MG63 (cell line): ENCODE results near the gene BCLAF3. TPM values are rescaled to one million over a fixed set of nuclear protein-coding genes. Genes with fewer than 3 reads are reported as not detected.

Source experiments
- DNase-seq: peaks from one replicate; pipeline ENCODE4 v3.0.0-alpha.2; 2020
- H3K27me3 ChIP-seq: fragments of 250-450 bp; sonication (Bioruptor Pico); 2 replicates; pipeline ENCODE4 v1.5.1; 2020; ENCODE audit warnings: mild to moderate bottlenecking, moderate library complexity
- H3K36me3 ChIP-seq: fragments of 250-450 bp; sonication (Bioruptor Pico); 2 replicates; pipeline ENCODE4 v1.5.1; 2020; ENCODE audit warnings: mild to moderate bottlenecking, moderate library complexity
- H3K4me3 ChIP-seq: fragments of 250-450 bp; sonication (Bioruptor Pico); 2 replicates; pipeline ENCODE4 v1.5.1; 2020; ENCODE audit warnings: mild to moderate bottlenecking, moderate library complexity
- H3K9me3 ChIP-seq: fragments of 250-450 bp; sonication (Bioruptor Pico); 2 replicates; pipeline ENCODE4 v1.5.1; 2020; ENCODE audit warnings: mild to moderate bottlenecking, moderate library complexity
- total RNA-seq: library from RNA; depleted of rRNA; stranded (reverse); fragments of >200 nt; shearing (Covaris generic); gene quantifications from 2 replicates; pipeline ENCODE4 v1.2.3, GENCODE V29; 2014; ENCODE audit warnings: low replicate concordance

BCLAF3 gene
- total RNA-seq, 1 experiment from 2014 or later = 2.7 TPM

DNA sequence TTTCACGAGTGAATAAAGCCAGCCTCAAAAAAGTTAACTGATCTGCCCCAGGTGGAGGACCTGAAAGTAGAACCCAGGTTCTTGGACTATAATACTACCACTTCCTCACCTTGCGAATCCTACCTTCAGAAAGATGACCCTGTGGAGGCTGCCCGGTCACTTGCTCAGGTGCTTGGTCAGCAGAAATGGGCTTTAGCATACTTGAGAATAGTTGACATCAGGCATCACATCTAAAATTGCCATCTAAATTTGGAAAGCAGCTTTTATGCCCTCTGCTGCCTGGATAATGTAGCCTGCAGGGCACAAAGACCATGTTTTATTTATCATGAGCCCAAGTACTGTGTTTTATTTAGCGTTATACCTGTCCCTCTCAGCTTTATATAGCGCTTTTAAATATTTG, 3.0 kb downstream of the BCLAF3 start:
- DNase-seq = no peak

DNA sequence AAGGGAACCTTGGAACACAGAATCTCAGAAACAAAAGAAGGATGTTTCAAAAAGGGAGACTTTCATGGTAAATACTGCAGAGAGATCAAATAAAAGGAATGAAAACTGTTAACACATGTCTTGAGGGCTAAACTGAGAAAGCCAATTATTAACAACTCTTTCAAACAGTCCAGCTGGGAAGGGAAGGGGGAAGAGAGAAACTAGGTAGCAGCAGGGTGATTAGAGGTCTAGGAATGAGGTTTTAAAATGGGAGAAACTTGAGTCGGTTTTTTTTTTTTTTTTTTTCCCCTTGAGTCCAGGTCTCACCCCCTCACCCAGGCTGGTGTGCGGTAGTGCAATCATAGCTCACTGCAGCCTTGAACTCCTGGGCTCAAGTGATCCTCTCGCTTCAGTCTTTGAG, 4.3 kb downstream of the BCLAF3 start:
- H3K36me3 ChIP-seq = no peaks in the 10 kb centered on the region
- no peak overlapping the region for H3K4me3 ChIP-seq
- no peaks in the 10 kb centered on the region for H3K27me3 ChIP-seq
- H3K9me3 ChIP-seq = no peaks in the 10 kb centered on the region
- DNase-seq = no peak

More for the DNA sequence above, 3.0 kb downstream of the BCLAF3 start:
- no peak overlapping the region for H3K4me3 ChIP-seq
- H3K9me3 ChIP-seq = no peaks in the 10 kb centered on the region
- H3K27me3 ChIP-seq = no peaks in the 10 kb centered on the region
- no peaks in the 10 kb centered on the region for H3K36me3 ChIP-seq

DNA sequence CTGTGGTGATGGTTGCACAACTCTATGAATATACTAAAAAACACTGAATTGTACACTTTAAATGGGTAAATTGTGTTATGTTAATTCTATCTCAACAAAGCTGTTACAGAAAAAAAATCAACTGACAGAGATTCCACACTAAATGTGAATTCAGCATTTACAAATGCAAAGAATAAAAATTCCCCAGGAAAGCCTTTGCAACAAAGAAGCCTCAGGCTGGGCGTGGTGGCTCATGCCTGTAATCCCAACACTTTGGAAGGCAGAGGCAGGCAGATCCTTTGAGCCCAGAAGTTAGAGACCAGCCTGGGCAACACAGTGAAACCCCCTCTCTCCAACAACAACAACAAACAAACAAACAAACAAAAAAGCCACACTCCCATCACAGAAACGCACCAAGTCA, 8.9 kb downstream of the BCLAF3 start:
- peaks cover 2% of the 10 kb centered on the region; the same call in 1 of the 2 replicates for H3K36me3 ChIP-seq
- no peaks in the 10 kb centered on the region for H3K9me3 ChIP-seq
- DNase-seq = no peak
- no peaks in the 10 kb centered on the region for H3K27me3 ChIP-seq
- H3K4me3 ChIP-seq = no peak overlapping the region

DNA sequence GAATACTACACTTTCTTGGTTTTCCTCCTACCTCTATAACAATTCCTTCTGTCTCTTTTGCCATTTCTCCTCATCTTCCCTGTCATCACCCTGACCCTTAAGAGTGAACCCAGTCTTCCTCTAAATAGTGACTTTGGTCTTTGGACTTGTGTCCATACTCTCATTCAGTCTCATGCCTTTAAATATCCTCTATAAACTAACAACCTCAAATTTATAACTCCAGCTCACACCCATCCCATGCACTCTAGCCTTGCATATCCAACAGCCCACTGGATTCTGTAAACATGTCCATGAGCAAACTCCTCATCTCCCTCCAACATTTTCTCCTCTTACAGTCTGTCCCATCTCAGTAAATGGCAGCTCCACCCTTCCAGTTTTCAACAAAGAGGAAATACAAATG, 15.0 kb downstream of the BCLAF3 start:
- no peaks in the 10 kb centered on the region for H3K27me3 ChIP-seq
- no peak overlapping the region for H3K4me3 ChIP-seq
- H3K36me3 ChIP-seq = peaks cover 2% of the 10 kb centered on the region; the same call in 1 of the 2 replicates
- no peak for DNase-seq
- no peaks in the 10 kb centered on the region for H3K9me3 ChIP-seq

DNA sequence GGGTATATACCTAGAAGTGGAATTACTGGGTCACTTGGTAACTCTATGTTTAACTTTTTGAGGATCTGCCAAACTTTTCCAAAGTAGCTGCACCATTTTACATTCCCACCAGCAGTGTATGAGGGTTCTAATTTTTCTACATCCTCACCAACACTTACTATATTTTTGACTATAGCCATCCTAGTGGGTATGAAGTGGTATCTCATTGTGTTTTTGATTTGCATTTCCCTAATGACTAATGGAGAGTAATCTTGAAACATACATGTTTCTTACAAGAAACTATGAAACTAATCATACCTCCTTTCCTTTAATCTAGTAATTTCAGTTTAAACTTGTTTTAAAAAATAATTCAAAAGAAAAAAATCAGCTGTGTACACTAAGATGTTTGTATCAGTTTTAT, 17.9 kb downstream of the BCLAF3 start:
- Histone ChIP-seq H3K36me3 (no peaks in the 10 kb centered on the region; the same call in 1 of the 2 replicates), H3K9me3 (no peaks in the 10 kb centered on the region), H3K4me3 (no peak overlapping the region), H3K27me3 (no peaks in the 10 kb centered on the region)
- DNase-seq = no peak

DNA sequence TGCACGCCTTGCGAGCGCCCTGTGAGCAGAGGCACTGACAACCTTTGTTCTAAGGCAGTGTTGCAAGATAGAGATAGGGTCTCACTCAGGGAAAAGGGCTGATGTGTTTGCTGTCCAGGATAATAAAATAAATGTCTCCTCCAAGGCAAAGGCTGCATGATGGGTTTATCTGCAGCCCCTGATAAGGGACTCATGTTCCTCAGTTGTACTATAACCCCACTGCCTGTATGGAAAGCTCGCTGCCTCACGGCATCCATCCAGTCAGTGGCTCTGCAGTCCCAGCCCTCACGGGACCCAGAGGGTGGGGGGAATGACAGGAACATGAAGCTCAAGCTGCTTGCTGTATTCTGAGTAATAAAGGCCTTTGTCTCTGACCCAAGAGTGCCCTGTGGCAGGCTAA, 22.6 kb downstream of the BCLAF3 start:
- Histone ChIP-seq H3K9me3 (no peaks in the 10 kb centered on the region), H3K27me3 (no peaks in the 10 kb centered on the region), H3K36me3 (no peaks in the 10 kb centered on the region), H3K4me3 (no peak overlapping the region)
- DNase-seq = no peak

DNA sequence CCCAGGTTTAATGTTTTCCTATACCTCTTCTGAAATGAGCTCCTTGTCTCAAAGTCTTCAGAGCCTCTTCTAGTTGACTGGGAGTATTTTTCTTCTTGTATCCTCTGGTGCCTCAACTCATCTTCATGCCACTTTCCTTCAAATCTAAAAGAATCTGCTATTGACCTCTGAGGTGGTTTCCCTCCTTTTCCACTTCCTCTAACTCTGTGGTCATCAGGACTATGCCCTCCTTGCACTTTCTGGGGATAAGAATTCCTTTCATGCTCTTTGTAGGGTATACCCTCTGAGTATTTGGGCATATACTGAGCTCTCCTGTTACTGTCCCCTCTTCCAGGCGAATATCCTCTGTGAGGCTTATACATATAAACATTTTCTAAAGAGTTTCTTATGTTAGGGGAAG, 24.8 kb downstream of the BCLAF3 start:
- H3K9me3 ChIP-seq = no peaks in the 10 kb centered on the region
- no peak overlapping the region for H3K4me3 ChIP-seq
- H3K36me3 ChIP-seq = no peaks in the 10 kb centered on the region
- DNase-seq = no peak
- no peaks in the 10 kb centered on the region for H3K27me3 ChIP-seq

DNA sequence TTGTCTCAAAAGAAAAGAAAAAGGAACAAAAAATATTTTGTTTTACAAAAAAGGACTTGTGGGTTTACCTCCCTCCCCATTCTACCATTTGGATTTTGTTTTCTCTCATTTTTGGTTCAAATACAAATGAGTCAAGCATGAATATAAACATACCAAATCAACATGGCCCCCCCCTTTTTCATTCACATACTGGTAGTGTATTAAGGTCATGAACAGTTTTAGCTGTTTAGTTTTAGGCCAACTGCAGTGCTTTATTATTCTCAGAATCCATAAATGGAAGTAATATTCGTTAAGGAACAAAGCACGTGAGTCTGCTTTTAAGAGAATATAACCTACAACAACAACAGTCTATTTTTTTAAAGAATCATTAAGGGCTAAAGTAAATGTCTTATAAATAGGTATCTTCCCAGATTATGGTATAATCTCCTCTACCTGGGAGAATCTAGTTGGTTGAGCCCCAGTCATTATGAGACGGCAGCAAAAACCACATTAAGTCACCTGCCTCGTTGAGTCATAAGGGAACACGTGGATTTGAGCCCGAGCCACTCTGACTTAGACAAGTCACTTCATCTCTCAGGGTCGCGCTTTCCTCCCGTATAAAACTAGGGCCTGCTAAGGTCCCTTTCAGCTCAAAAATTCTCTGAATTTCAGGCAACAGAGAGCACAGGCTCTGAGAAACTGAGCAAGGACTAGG, 26.7 kb downstream of the BCLAF3 start:
- H3K9me3 ChIP-seq = no peaks in the 10 kb centered on the region
- no peak for DNase-seq

DNA sequence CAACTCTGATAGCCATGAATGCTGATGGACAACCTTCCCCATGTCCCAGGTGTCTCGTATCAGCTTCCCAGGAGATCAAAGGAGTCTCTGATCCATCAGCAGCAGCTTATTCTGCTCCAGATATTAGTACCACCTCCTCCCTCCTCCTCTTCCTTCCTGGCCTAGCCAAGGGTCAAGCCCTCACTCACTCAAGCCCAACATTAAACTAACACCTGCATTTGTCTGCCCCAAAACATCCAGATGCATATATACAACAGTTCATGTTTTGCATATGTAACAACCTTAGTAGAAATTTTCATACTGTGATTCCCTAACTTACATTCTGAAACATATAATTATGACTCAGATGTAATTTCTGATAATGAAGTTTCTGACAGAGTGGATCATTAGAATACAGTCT, 29.9 kb downstream of the BCLAF3 start:
- Histone ChIP-seq H3K27me3 (no peaks in the 10 kb centered on the region), H3K36me3 (no peaks in the 10 kb centered on the region), H3K9me3 (no peaks in the 10 kb centered on the region), H3K4me3 (no peak overlapping the region)
- DNase-seq = no peak

More for the DNA sequence above, 26.7 kb downstream of the BCLAF3 start:
- no peaks in the 10 kb centered on the region for H3K27me3 ChIP-seq
- H3K4me3 ChIP-seq = no peak overlapping the region
- no peaks in the 10 kb centered on the region for H3K36me3 ChIP-seq

DNA sequence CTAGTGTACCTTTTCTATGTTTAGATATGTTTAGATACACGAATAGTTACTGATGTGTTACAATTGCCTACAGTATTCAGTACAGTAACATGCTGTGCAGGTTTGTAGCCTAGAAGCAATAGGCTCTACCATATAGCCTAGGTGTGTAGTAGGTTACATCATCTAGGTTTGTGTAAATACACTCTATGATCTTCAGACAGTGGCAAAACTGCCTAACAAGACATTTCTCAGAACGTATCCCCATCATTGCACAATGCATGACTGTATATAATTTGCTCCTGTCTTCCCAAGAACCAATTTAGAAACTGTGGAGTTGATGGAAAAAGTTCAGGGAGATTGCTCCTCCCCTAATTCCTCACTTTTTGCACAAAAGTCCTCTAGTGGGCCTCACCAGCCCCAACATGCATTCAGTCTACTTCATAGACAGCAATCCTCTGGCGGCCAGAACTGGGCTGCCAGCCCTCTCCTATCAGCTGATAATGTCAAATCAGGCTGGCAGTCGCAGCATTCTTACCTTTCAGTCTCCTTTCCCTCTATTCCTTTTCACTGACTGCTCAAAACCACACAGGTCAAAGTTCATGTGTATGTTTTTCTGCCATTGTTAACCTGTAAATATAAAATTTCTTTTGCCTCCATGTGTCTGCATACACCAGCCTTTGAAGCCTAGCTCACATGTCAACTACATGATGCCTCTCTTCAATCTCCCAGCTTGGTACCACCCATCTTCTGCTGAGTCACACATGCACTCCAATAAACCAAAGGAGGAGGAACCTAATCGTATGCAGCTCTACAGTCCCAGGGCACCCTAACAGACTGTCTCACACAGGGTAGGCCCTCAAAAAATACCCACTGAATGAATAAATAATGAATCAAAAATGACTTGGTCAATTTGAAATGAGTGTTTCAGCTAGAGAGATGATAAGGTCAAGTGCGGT, 32.0 kb downstream of the BCLAF3 start:
- peak; percentile 0 for DNase-seq
- no peaks in the 10 kb centered on the region for H3K36me3 ChIP-seq

DNA sequence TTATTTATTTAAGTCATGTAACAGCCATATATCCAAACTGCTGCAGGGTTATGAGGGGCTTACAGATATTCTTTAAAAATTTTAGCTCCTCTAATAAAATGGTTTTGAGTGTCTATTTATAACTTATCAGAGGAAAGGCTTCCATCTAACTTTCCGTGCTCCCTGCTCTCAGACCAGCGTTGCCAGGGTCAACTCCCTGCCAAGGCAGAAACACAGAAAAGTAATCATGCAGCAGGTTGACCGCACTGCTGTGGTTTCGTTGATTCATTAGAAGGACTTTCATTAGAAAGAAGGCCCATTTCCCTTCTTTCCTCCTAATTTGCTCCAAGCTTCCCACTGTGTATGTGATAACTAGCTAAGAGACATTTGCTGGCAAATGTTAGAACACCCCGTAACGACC, 33.9 kb downstream of the BCLAF3 start:
- DNase-seq = no peak
- Histone ChIP-seq H3K27me3 (no peaks in the 10 kb centered on the region), H3K9me3 (no peaks in the 10 kb centered on the region), H3K4me3 (no peak overlapping the region), H3K36me3 (no peaks in the 10 kb centered on the region)

More for the DNA sequence above, 32.0 kb downstream of the BCLAF3 start:
- Histone ChIP-seq H3K9me3 (no peaks in the 10 kb centered on the region), H3K27me3 (no peaks in the 10 kb centered on the region), H3K4me3 (no peak overlapping the region)

DNA sequence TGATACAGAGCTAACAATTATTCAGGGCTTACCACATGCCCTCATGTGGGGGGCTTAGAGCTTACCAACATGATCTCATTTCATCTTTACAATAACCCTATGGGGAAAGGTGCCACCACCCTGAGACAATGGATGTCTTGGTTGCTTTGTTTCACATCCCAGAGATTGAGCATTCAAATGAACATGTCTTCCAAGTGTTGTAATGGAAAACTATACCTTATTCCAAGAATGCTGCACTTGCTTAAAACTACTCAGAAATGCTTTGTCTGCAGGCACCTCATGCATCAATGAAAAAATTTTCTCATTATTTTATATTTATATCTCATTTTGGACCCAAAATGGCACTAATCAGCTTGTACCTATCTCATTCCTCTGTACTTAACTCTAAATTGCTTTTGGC, 34.6 kb downstream of the BCLAF3 start:
- no peaks in the 10 kb centered on the region for H3K27me3 ChIP-seq
- H3K9me3 ChIP-seq = no peaks in the 10 kb centered on the region

DNA sequence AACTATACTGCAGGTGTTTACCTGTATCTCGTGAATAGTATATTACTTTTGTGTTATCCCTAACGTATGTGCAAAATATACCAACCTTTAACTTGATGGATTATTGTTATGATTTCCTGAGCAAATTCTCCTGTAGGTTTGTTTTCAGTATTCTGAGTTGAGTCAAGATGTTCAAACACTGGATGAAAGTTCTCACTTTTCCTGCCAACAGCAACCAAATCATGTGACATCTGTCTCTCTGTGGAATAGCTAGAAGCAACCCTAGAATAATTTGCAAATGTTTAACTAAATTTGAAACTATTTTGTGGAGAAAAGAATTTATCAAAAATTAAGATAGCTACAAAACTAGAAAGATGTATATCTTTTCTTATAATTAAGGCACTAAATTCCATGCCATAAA, 35.6 kb downstream of the BCLAF3 start:
- no peaks in the 10 kb centered on the region; the same call in 1 of the 2 replicates for H3K36me3 ChIP-seq
- H3K27me3 ChIP-seq = no peaks in the 10 kb centered on the region
- H3K4me3 ChIP-seq = no peak overlapping the region
- no peaks in the 10 kb centered on the region for H3K9me3 ChIP-seq
- no peak for DNase-seq

More for the DNA sequence above, 34.6 kb downstream of the BCLAF3 start:
- Histone ChIP-seq H3K4me3 (no peak overlapping the region), H3K36me3 (no peaks in the 10 kb centered on the region)
- no peak for DNase-seq

DNA sequence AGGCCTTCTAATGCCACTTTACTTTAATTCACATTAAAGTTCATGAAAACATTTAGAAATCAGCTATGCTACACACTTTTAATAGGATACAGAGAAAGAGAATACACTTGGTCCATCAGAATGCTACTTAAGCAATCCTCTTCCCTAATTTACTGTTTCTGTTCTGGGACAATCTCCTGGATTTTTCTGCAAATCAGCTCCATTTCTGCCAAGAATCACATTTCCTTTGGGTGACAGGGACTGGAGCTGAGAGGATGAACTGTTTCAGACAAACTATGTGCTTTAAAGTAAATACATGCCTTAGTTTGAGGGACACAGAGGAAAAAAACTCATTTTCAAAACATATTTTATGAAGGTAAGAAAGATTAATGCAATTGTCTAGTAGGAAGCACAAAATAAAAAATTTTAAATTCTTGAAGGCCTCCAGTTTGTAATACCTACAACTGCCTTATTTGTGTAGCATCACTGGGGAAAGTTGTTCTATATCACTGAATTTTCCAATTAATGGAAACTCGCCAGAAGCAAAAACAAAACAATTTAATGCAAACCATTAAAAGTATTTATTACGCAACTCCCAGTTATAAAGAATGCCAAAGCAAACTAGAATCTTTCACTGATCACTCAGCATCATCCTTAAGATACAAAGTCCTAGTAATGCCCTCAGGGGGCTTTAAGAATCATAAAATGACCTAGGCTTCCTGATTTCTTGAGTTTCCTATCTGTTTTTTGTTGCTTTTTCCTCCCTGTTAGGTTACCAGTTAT, 36.3 kb downstream of the BCLAF3 start:
- Histone ChIP-seq H3K9me3 (no peaks in the 10 kb centered on the region), H3K36me3 (no peaks in the 10 kb centered on the region; the same call in none of the 2 replicates), H3K27me3 (no peaks in the 10 kb centered on the region), H3K4me3 (no peak overlapping the region)
- DNase-seq = no peak

DNA sequence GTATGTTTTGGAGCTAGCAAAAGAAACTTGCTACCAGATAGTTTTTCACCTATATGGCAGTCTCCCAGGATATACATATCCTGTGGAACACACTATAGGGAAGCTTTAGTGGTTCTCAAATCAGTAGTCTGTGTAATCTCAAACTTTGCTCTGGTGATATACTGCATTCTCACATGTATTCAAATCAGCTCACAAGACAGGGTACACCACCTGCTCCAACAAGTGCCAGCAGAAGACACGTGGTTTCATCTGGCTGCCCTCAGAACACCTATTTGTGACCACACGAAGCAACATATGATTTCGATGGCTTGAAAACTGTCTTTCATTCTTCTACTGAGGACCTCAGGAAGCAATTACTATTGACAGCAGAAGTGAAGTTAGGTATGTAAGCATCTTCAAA, 37.7 kb downstream of the BCLAF3 start:
- no peaks in the 10 kb centered on the region for H3K9me3 ChIP-seq
- H3K27me3 ChIP-seq = no peaks in the 10 kb centered on the region
- H3K4me3 ChIP-seq = no peak overlapping the region
- H3K36me3 ChIP-seq = no peaks in the 10 kb centered on the region; the same call in none of the 2 replicates
- DNase-seq = no peak

DNA sequence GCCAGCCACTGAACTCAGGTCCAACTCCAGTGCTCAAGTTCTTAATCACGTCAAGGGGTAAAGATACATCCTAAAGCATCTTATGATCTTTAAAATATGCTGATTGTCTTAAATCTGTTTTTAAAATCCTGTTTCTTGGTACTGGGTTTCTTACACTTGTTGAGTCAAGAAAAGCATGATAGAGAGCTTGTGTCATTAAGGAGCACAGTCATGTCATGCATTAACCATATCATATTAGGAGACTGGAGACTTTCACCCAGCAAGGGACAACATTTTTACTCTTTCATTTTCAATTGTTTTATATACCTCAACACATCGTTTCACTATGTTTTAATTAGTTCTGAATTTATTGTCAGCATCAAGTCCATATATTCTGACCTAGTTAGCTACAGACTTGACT, 41.5 kb downstream of the BCLAF3 start:
- no peak for DNase-seq
- H3K9me3 ChIP-seq = no peaks in the 10 kb centered on the region
- H3K4me3 ChIP-seq = no peak overlapping the region
- H3K27me3 ChIP-seq = no peaks in the 10 kb centered on the region
- no peaks in the 10 kb centered on the region; the same call in none of the 2 replicates for H3K36me3 ChIP-seq

DNA sequence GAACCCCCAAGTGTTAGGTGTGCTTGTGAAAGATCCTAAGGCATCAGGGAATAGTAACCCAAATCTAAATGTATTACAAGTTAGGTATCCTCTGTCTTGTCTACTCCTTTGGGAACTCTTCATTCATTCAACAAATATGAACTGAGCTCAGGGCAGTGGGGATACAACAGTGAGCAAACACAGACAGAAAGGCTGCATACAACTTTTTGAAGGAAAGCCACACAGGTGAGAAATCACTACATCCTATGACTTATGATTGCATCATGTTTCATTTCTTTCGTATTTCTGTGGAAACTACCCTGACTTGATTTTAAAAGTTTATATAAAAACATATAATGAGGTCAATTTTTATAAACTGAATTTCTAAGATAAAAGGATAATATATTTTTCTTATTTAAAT, 43.2 kb downstream of the BCLAF3 start:
- no peaks in the 10 kb centered on the region for H3K27me3 ChIP-seq
- H3K9me3 ChIP-seq = no peaks in the 10 kb centered on the region
- H3K4me3 ChIP-seq = no peak overlapping the region
- no peaks in the 10 kb centered on the region; the same call in none of the 2 replicates for H3K36me3 ChIP-seq
- DNase-seq = no peak
